Measurements from ENCODE around the gene GNG3. TPM values are rescaled to one million over a fixed set of nuclear protein-coding genes. Genes with fewer than 3 reads are reported as not detected.
A peak's percentile ranks its signal among the peaks of the same experiment; 100 is the strongest.
"Not testable (repeated sequence)": the region's sequence is repeated elsewhere in the genome, so short reads cannot be mapped to it uniquely, and the experiment has no call there.

GNG3 gene
- polyA plus RNA-seq, 3 donors, result 0.09 to 0.12 TPM; not detected in 1

GRCh38 chr11:62747475-62748160, 40.1 kb downstream of the GNG3 start:
- 66 to 90% (median 87%) methylated on average over 9 of the region's 9 CpGs for WGBS, 3 donors
- H3K27ac ChIP-seq (ENCODE audit: low read depth, low read length), result no peak overlapping the region

GRCh38 chr11:62749931-62750330, 42.5 kb downstream of the GNG3 start:
- 94 to 97% (median 96%) methylated on average over 5 of the region's 5 CpGs for WGBS, 3 donors
- H3K27ac ChIP-seq (ENCODE audit: low read depth, low read length), result not testable (repeated sequence)

DNA sequence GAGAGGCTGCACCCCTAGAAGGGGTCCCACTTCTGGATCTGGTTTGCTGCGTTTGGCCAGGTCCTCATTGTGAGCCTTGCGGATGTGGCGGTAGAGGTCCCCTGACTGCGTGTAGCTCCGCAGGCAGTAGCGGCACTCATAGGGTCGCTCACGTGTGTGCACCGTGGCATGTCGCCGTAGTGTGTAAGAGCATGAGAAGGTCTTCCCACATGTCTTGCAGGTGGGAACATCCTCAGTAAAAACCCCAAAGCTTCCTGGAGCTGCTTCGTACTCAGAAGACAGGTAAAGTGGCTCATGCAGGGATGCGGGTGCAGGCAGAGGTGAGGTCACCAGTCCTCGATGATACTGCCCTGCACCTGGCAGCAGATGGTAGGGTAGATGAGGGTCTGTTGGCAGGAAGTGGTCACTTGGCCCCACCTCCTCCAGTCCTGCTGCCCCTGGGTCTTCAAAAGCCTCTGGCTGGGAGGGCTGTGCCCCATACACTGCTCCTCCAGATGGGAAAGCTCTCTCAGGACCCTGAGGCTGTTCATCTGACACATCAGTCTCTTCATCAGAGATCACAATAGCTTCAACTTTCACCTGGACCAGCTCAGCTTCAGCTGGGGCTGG, 44.8 kb downstream of the GNG3 start:
- WGBS, 3 donors, result 95 to 97% (median 97%) methylated on average over 14 of the region's 14 CpGs
- H3K27ac ChIP-seq (ENCODE audit: low read depth, low read length), result no peak overlapping the region

GRCh38 chr11:62752994-62753735, 45.7 kb downstream of the GNG3 start:
- no peak overlapping the region for H3K27ac ChIP-seq (ENCODE audit: low read depth, low read length)
- 62 to 75% (median 73%) methylated on average over 15 of the region's 15 CpGs for WGBS, 3 donors

DNA sequence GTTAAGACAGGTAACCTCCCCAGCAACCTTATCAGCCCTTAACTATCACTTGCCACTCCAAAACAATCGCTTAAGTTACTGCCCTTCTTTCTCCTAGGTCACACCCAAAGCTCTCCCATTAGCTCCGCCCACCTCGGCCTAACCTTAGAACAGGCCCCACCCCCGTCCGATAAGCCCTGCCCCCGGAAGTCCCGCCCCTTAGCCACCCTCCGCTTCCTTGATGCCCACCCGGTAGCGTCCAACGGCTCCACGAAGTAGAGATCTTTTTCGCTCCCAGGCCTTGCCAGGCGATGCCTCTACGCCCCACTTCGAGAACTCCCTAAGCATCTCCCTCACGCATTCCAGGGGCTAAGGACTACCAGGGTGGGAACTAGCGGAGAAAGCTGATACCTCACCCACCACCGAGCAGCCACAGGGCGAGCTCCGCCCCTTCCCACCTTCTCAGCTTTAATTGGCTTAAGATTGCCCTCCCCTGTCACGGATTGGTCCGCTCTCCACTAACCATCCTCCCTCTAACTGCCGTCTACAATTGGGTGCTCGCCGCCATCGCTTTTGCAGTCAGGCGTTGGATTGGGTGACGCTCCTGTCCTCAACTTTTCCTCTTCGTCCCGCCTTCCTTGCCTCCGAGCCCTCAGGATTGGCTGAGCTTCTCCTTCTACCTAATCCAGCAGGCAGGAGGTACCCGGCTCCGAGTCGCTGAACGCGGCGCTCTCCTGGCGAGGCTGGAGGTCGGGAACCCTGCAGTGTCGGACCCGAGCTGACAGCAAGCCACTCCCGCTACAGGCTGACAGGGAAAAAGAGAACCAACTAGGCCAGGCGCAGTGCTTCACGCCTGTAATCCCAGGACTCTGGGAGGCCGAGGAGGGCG, 46.5 kb downstream of the GNG3 start, which contains the start of gene ZBTB3:
ZBTB3 (minus strand) TSS at position 425 of the 868 bp plus-strand sequence. CDS start 496 bp downstream, outside the sequence.
- H3K27ac ChIP-seq (ENCODE audit: low read depth, low read length), result peak within 1 kb of the TSS; percentile 12
- WGBS, 3 donors, result 0 to 1% (median 1%) methylated on average over 45 to 47 of the region's 47 CpGs

GRCh38 chr11:62755086-62755615, 47.7 kb downstream of the GNG3 start:
- no peak overlapping the region for H3K27ac ChIP-seq (ENCODE audit: low read depth, low read length)
- WGBS, 3 donors, result 73 to 87% (median 85%) methylated on average over 10 of the region's 10 CpGs

- WGBS, 3 donors, result 63 to 71% (median 67%) methylated on average over 9 of the region's 9 CpGs
- no peak overlapping the region for H3K27ac ChIP-seq (ENCODE audit: low read depth, low read length)
Observed at GRCh38 chr11:62757846-62758788, 50.6 kb downstream of the GNG3 start.

Other genes starting within 250 kb of the GNG3 start
- gene AHNAK, start 160.9 kb upstream of the GNG3 start, polyA plus RNA-seq, result 100 to 1,000 TPM in 2 of 3 donors, 10 to 100 TPM in 1; 27.1 to 199 (median 193) TPM
- gene EEF1G, start 133.8 kb upstream of the GNG3 start, polyA plus RNA-seq, result 1,000 to 10,000 TPM; 1,025 to 2,248 (median 1,633) TPM
- 10 to 100 TPM; 15.8 to 16.2 (median 15.9) TPM for gene TUT1, start 116.2 kb upstream of the GNG3 start, polyA plus RNA-seq
- 10 to 100 TPM; 17.3 to 72.4 (median 48.1) TPM for gene MTA2, start 105.8 kb upstream of the GNG3 start, polyA plus RNA-seq
- gene EML3, start 94.9 kb upstream of the GNG3 start, polyA plus RNA-seq, result 100 to 1,000 TPM in 1 of 3 donors, 10 to 100 TPM in 2; 23.6 to 103 (median 79.4) TPM
- 10 to 100 TPM in 2 of 3 donors, 1 to 10 TPM in 1; 3.6 to 25.6 (median 21.1) TPM for gene ROM1, start 94.4 kb upstream of the GNG3 start, polyA plus RNA-seq
- 10 to 100 TPM; 25.0 to 42.7 (median 39.8) TPM for gene B3GAT3, start 85.7 kb upstream of the GNG3 start, polyA plus RNA-seq
- gene GANAB, start 61.1 kb upstream of the GNG3 start, polyA plus RNA-seq, result 100 to 1,000 TPM in 1 of 3 donors, 10 to 100 TPM in 2; 61.7 to 122 (median 86.9) TPM
- gene INTS5, start 54.4 kb upstream of the GNG3 start, polyA plus RNA-seq, result 10 to 100 TPM in 1 of 3 donors, 1 to 10 TPM in 2; 6.6 to 12.2 (median 7.8) TPM
- 10 to 100 TPM; 46.5 to 78.3 (median 72.4) TPM for gene C11orf98, start 42.5 kb upstream of the GNG3 start, polyA plus RNA-seq
- 10 to 100 TPM in 2 of 3 donors, 1 to 10 TPM in 1; 9.7 to 18.6 (median 11.6) TPM for gene CSKMT, start 42.4 kb upstream of the GNG3 start, polyA plus RNA-seq
- 10 to 100 TPM in 2 of 3 donors, 1 to 10 TPM in 1; 9.4 to 16.0 (median 10.2) TPM for gene UQCC3, start 36.0 kb upstream of the GNG3 start, polyA plus RNA-seq
- gene LBHD1, start 35.4 kb upstream of the GNG3 start, polyA plus RNA-seq, result 1 to 10 TPM; 2.4 to 5.2 (median 4.4) TPM
- gene UBXN1, start 28.6 kb upstream of the GNG3 start, polyA plus RNA-seq, result 100 to 1,000 TPM; 127 to 237 (median 188) TPM
- gene LRRN4CL, start 18.1 kb upstream of the GNG3 start, polyA plus RNA-seq, result 10 to 100 TPM in 2 of 3 donors, 1 to 10 TPM in 1; 4.3 to 39.1 (median 17.7) TPM
- 10 to 100 TPM; 45.9 to 61.7 (median 46.3) TPM for gene BSCL2, start 252 bp upstream of the GNG3 start, polyA plus RNA-seq
- gene HNRNPUL2, start 19.8 kb downstream of the GNG3 start, polyA plus RNA-seq, result 10 to 100 TPM; 17.2 to 34.2 (median 23.1) TPM
- 10 to 100 TPM; 15.1 to 30.1 (median 16.2) TPM for gene TTC9C, start 20.8 kb downstream of the GNG3 start, polyA plus RNA-seq
- gene ZBTB3, start 46.5 kb downstream of the GNG3 start, polyA plus RNA-seq, result 1 to 10 TPM; 1.7 to 4.2 (median 2.9) TPM
- gene POLR2G, start 53.9 kb downstream of the GNG3 start, polyA plus RNA-seq, result 100 to 1,000 TPM in 1 of 3 donors, 10 to 100 TPM in 2; 53.7 to 104 (median 86.3) TPM
- 10 to 100 TPM; 13.1 to 18.2 (median 14.7) TPM for gene TAF6L, start 63.7 kb downstream of the GNG3 start, polyA plus RNA-seq
- gene TMEM179B, start 79.7 kb downstream of the GNG3 start, polyA plus RNA-seq, result 10 to 100 TPM; 46.0 to 65.1 (median 48.4) TPM
- gene TMEM223, start 84.3 kb downstream of the GNG3 start, polyA plus RNA-seq, result 10 to 100 TPM; 16.2 to 19.9 (median 19.3) TPM
- 10 to 100 TPM; 45.1 to 85.1 (median 68.3) TPM for gene NXF1, start 97.8 kb downstream of the GNG3 start, polyA plus RNA-seq
- gene STX5, start 124.4 kb downstream of the GNG3 start, polyA plus RNA-seq, result 10 to 100 TPM; 29.6 to 40.2 (median 32.2) TPM
- not detected for gene TEX54, start 125.2 kb downstream of the GNG3 start, polyA plus RNA-seq
- gene WDR74, start 131.9 kb downstream of the GNG3 start, polyA plus RNA-seq, result 10 to 100 TPM; 21.3 to 52.5 (median 37.5) TPM
- gene SLC3A2, start 173.2 kb downstream of the GNG3 start, polyA plus RNA-seq, result 100 to 1,000 TPM in 2 of 3 donors, 10 to 100 TPM in 1; 62.6 to 146 (median 103) TPM
- gene CHRM1, start 213.7 kb downstream of the GNG3 start, polyA plus RNA-seq, result under 1 TPM in 1 of 3 donors, not detected in 2; 0.10 TPM